Cardiac fibroblast (primary cell): ENCODE results near the gene TRAP1.

Experiments
- DNase-seq, 2 donors: peaks; one replicate each; pipeline versions ENCODE4 v3.0.0 to v3.0.0-alpha.2; 2010; ENCODE audit warnings: low read depth in 2 of 2
- H3K4me3 ChIP-seq, 2 donors: replicated peaks in 1 of 2; 1 replicate in 1 of 2; 2 replicates in 1 of 2; pipeline ENCODE4 v1.5.1; 2011; ENCODE audit warnings: low read depth in 2 of 2, low read length in 2 of 2, mild to moderate bottlenecking in 2 of 2, moderate library complexity in 1 of 2
- CTCF ChIP-seq: IDR thresholded peaks from one replicate; pipeline ENCODE4 v1.5.1; 2011; ENCODE audit warnings: low read depth, mild to moderate bottlenecking, low read length, inconsistent platforms

TRAP1 gene

GRCh38 chr16:3674513-3675295 lies 42.6 kb downstream of the TRAP1 start:
- DNase-seq, result no peak
- no peak overlapping the region for H3K4me3 ChIP-seq
- no peak for TF ChIP-seq CTCF

- H3K4me3 ChIP-seq, result no peak overlapping the region
- TF ChIP-seq CTCF, result no peak
- no peak for DNase-seq
Observed at GRCh38 chr16:3673676-3674377, 43.5 kb downstream of the TRAP1 start.

- no peak for DNase-seq
- H3K4me3 ChIP-seq, result no peak overlapping the region
- TF ChIP-seq CTCF, result no peak
Observed at GRCh38 chr16:3673201-3673600, 44.1 kb downstream of the TRAP1 start.

GRCh38 chr16:3672571-3673041 lies 44.7 kb downstream of the TRAP1 start:
- no peak for TF ChIP-seq CTCF

GRCh38 chr16:3671424-3671823 lies 45.9 kb downstream of the TRAP1 start:
- no peak overlapping the region for H3K4me3 ChIP-seq
- DNase-seq, result no peak
- no peak for TF ChIP-seq CTCF

More at GRCh38 chr16:3672571-3673041, 44.7 kb downstream of the TRAP1 start:
- H3K4me3 ChIP-seq, result no peak overlapping the region
- no peak for DNase-seq

GRCh38 chr16:3670711-3671110 lies 46.6 kb downstream of the TRAP1 start:
- TF ChIP-seq CTCF, result no peak
- no peak overlapping the region for H3K4me3 ChIP-seq
- DNase-seq, result no peak
